GM12878 (cell line): ENCODE data around the gene MAPKBP1. TPM values are rescaled to one million over a fixed set of nuclear protein-coding genes. Genes with fewer than 3 reads are reported as not detected.

Source experiments
- ATAC-seq: fragments of 200-7000 bp; cut with Tn5 transposase; 3 replicates; pipeline ENCODE4 v1.9.1; 2020; ENCODE audit warnings: mild to moderate bottlenecking, moderate library complexity
- BruUV-seq: library from RNA; stranded (reverse); fragments of 400-500 nt; replicated peaks from 2 replicates; lab custom pipeline; 2021; lab: Mats Ljungman, UMichigan
- CTCF ChIA-PET: fragments of 300-600 bp; sonication (Branson Sonifier 250); formaldehyde crosslinking; extraction: SDS; loops from one replicate; lab custom pipeline; 2021; ENCODE audit warnings: inconsistent platforms; lab: Yijun Ruan, JAX
- POLR2A ChIA-PET: fragments of 350-600 bp; formaldehyde crosslinking; extraction: SDS; loops from one replicate; lab custom pipeline; 2021; ENCODE audit warnings: inconsistent platforms; lab: Charles Lee
- RAD21 ChIA-PET: fragments of 300-600 bp; sonication (Branson Sonifier 250); formaldehyde crosslinking; loops from one replicate; lab custom pipeline; 2023; ENCODE audit warnings: antibody characterized with exemption; ENCODE audit not compliant: unreplicated experiment; lab: Charles Lee
- SMC1A ChIA-PET: fragments of 300-600 bp; sonication (Branson Sonifier 250); formaldehyde crosslinking; loops from one replicate; lab custom pipeline; 2023; ENCODE audit not compliant: unreplicated experiment, uncharacterized antibody; lab: Charles Lee
- DNase-seq: peaks from one replicate; pipeline ENCODE4 v3.0.0-alpha.2; 2011; ENCODE audit warnings: low read depth, low spot score
- FAIRE-seq: peaks from 3 replicates; lab custom pipeline; 2011; peaks lifted over from hg19 to GRCh38; lab: Jason Lieb, UNC
- H2AFZ ChIP-seq: 2 replicates; pipeline ENCODE4 v1.6.0; 2011; ENCODE audit warnings: low read depth, low read length, control low read depth; ENCODE audit not compliant: control insufficient read depth
- H3K27ac ChIP-seq: 2 replicates; pipeline ENCODE4 v1.5.1; 2011; ENCODE audit warnings: control low read depth; ENCODE audit not compliant: control insufficient read depth, insufficient read depth
- H3K27me3 ChIP-seq, 2 experiments: replicated peaks in 1 of 2; 2 replicates each; pipeline versions ENCODE4 v1.6.0 to v1.6.1; 2011; ENCODE audit warnings: low read length in 1 of 2; ENCODE audit not compliant: control insufficient read depth in 2 of 2, insufficient read depth in 2 of 2
- H3K36me3 ChIP-seq, 2 experiments: 2 replicates each; pipeline ENCODE4 v1.5.1; 2011; ENCODE audit warnings: low read length in 1 of 2; ENCODE audit not compliant: control insufficient read depth in 2 of 2, insufficient read depth in 2 of 2
- H3K4me1 ChIP-seq: 2 replicates; pipeline ENCODE4 v1.6.1; 2011; ENCODE audit warnings: mild to moderate bottlenecking, low read length, moderate library complexity, mixed read lengths; ENCODE audit not compliant: control insufficient read depth, insufficient read depth
- H3K4me2 ChIP-seq: 2 replicates; pipeline ENCODE4 v1.6.0; 2011; ENCODE audit warnings: control low read depth; ENCODE audit not compliant: control insufficient read depth, insufficient read depth
- H3K4me3 ChIP-seq: fragments of 200-600 bp; sonication (generic); 2 replicates; pipeline ENCODE4 v1.5.1; 2016
- H3K79me2 ChIP-seq: 2 replicates; pipeline ENCODE4 v1.6.0; 2011; ENCODE audit warnings: low read length; ENCODE audit not compliant: control insufficient read depth, insufficient read depth
- H3K9ac ChIP-seq: 2 replicates; pipeline ENCODE4 v1.8.0; 2011; ENCODE audit warnings: low read length, control low read depth, mixed read lengths; ENCODE audit not compliant: control insufficient read depth, insufficient read depth
- H3K9me3 ChIP-seq: replicated peaks from 3 replicates; pipeline ENCODE4 v1.5.1; 2011; ENCODE audit warnings: mild to moderate bottlenecking, low read length; ENCODE audit not compliant: control insufficient read depth, insufficient read depth
- H4K20me1 ChIP-seq: 2 replicates; pipeline ENCODE4 v1.6.0; 2011; ENCODE audit not compliant: control insufficient read depth, insufficient read depth
- BCLAF1 ChIP-seq: fragments of 450-650 bp; IDR thresholded peaks from 2 replicates; pipeline ENCODE4 v1.6.1; 2017; ENCODE audit warnings: antibody characterized with exemption, mild to moderate bottlenecking, moderate library complexity
- BRCA1 ChIP-seq: IDR thresholded peaks from 2 replicates; pipeline ENCODE4 v1.6.1; 2011; ENCODE audit warnings: low read depth, low read length, improper control_type of control experiment
- JUND ChIP-seq: IDR thresholded peaks from 2 replicates; pipeline ENCODE4 v1.6.1; 2012; ENCODE audit warnings: low read depth, mild to moderate bottlenecking, low read length, improper control_type of control experiment, moderate library complexity
- MTA2 ChIP-seq: fragments of 450-650 bp; IDR thresholded peaks from 2 replicates; pipeline ENCODE4 v1.6.1; 2016; ENCODE audit warnings: low read depth, mild to moderate bottlenecking, moderate library complexity
- MYB ChIP-seq: fragments of 150-350 bp; IDR thresholded peaks from 2 replicates; pipeline ENCODE4 v1.6.1; 2014; ENCODE audit warnings: mild to moderate bottlenecking, low read depth, low read length, borderline replicate concordance
- NR2F1 ChIP-seq: fragments of 450-650 bp; conservative IDR thresholded peaks from 2 replicates; pipeline ENCODE4 v1.6.1; 2017; ENCODE audit warnings: mild to moderate bottlenecking
- POLR2AphosphoS2 ChIP-seq: IDR thresholded peaks from 2 replicates; pipeline ENCODE4 v1.6.1; 2011; ENCODE audit warnings: low read depth, mild to moderate bottlenecking, low read length, improper control_type of control experiment, moderate library complexity
- RB1 ChIP-seq: fragments of 450-650 bp; formaldehyde crosslinking; IDR thresholded peaks from 2 replicates; pipeline ENCODE4 v1.6.1; 2017; ENCODE audit warnings: mild to moderate bottlenecking, borderline replicate concordance
- RBBP5 ChIP-seq: fragments of 200-600 bp; sonication (generic); conservative IDR thresholded peaks from 2 replicates; pipeline ENCODE4 v1.6.1; 2016
- RELB ChIP-seq: fragments of 450-650 bp; IDR thresholded peaks from 2 replicates; pipeline ENCODE4 v1.6.1; 2017; ENCODE audit warnings: low read depth, mild to moderate bottlenecking, moderate library complexity
- SP1 ChIP-seq: IDR thresholded peaks from one replicate; pipeline ENCODE4 v1.6.1; 2011; ENCODE audit warnings: low read depth, low read length
- TCF7 ChIP-seq: IDR thresholded peaks from 2 replicates; pipeline ENCODE4 v1.6.1; 2014; ENCODE audit warnings: antibody characterized with exemption, borderline replicate concordance
- USF1 ChIP-seq: IDR thresholded peaks from 2 replicates; pipeline ENCODE4 v1.6.1; 2011; ENCODE audit warnings: borderline replicate concordance, low read depth, mild to moderate bottlenecking, moderate library complexity, mixed read lengths, low read length; ENCODE audit not compliant: insufficient read depth; ENCODE audit errors: extremely low read length
- ZSCAN29 ChIP-seq: fragments of 450-650 bp; IDR thresholded peaks from 2 replicates; pipeline ENCODE4 v1.6.1; 2017; ENCODE audit warnings: mild to moderate bottlenecking, moderate library complexity
- WGBS: methylation state at CpG from one replicate; pipeline ENCODE4 v1.1.6; 2016; ENCODE audit warnings: low lambda C conversion rate; ENCODE audit not compliant: insufficient replicate concordance, insufficient coverage; ENCODE audit errors: missing lambda C conversion rate; 5-methylcytosine and 5-hydroxymethylcytosine counted together
- in situ Hi-C: fragments of 300-500 bp; cut with MboI; formaldehyde crosslinking; loops from 9 replicates; pipeline ENCODE4 v1.14.3; 2018; ENCODE audit warnings: mixed read lengths
- intact Hi-C: fragments of 100-400 bp; cut with micrococcal nuclease; formaldehyde crosslinking; loops from one replicate; pipeline ENCODE4 v1.14.2; 2022; ENCODE audit not compliant: unreplicated experiment
- polyA plus RNA-seq, 11 experiments: library from polyadenylated mRNA; depleted of rRNA in 4 of 11; unstranded in 6 of 11; stranded (reverse) in 5 of 11; fragments of >200 nt; fragmentation: Nextera tagmentation in 4 of 11; fragmentation: Illumina TruSeq in 1 of 11; extraction: Ambion mirVana in 4 of 11; extraction: Trizol in 1 of 11; gene quantifications; 1 replicate in 1 of 11; 2 replicates in 10 of 11; pipeline versions ENCODE4 v1.2.1 to v1.2.3, GENCODE V29; 2011 to 2016; ENCODE audit warnings: inconsistent platforms in 2 of 11, missing spikeins in 2 of 11, low read depth in 1 of 11
- total RNA-seq, 4 experiments: library from RNA; depleted of rRNA in 3 of 4; stranded (reverse); fragments of >200 nt in 3 of 4; fragmentation: Illumina TruSeq in 1 of 4; extraction: Trizol in 1 of 4; gene quantifications; 2 replicates each; pipeline versions ENCODE4 v1.2.1 to v1.2.3, GENCODE V29; 2013 to 2021

MAPKBP1 gene
- total and polyA plus RNA-seq, 10 of the 15 experiments (the other 5 are each of a cell fraction or from before 2014, with no cell fraction given) = 0.44 to 19.0 (median 7.3) TPM

- TF ChIP-seq USF1 (no peak), NR2F1 (0 out of 2 replicates have a peak, but pooled peaks have one; percentile 11)
Observed at GRCh38 chr15:41799488-41799805, 25.2 kb downstream of the MAPKBP1 start (continued).

GRCh38 chr15:41801185-41801584 lies 26.9 kb downstream of the MAPKBP1 start:
- Histone ChIP-seq H3K4me3 (no peak overlapping the region), H3K9me3 (no peaks in the 10 kb centered on the region; the same call in 2 of the 3 replicates), H3K36me3 (peaks cover 0 to 4% of the 10 kb centered on the region in 2 experiments; a peak in 2 of 4 replicates), H2AFZ (no peak overlapping the region), H4K20me1 (no peaks in the 10 kb centered on the region), H3K79me2 (no peaks in the 10 kb centered on the region; the same call in 1 of the 2 replicates), H3K9ac (no peak overlapping the region), H3K4me2 (no peak overlapping the region), H3K27ac (no peak overlapping the region), H3K27me3 (no peaks in the 10 kb centered on the region), H3K4me1 (peaks cover 20% of the 10 kb centered on the region)
- no TSS peak for BruUV-seq
- FAIRE-seq (no peak), DNase-seq (no peak), ATAC-seq (no peak)
- ChIA-PET RAD21 (interaction anchor here (1.1 to 2.7 kb wide), 3 partner anchors 10 to 28 kb away, joined by 3 to 41 read pairs (median 7); partner anchors contain the start of gene MAPKBP1), CTCF (interaction anchor here (0.7 to 5.7 kb wide), 5 partner anchors 9 to 244 kb away, joined by 3 to 66 read pairs (median 5); partner anchors contain the start of gene MAPKBP1), SMC1A (interaction anchor here (0.6 to 5.9 kb wide), 3 partner anchors 11 to 252 kb away, joined by 3 to 72 read pairs (median 7); partner anchors contain the start of gene MAPKBP1), POLR2A (interaction anchor here (0.9 to 7.0 kb wide), 2 partner anchors 24 to 27 kb away, joined by 3 to 32 read pairs; partner anchors contain the start of gene MAPKBP1)
- no peak for TF ChIP-seq JUND
- TF ChIP-seq POLR2AphosphoS2 = no peak
- TF ChIP-seq MTA2 = no peak
- no peak for TF ChIP-seq ZSCAN29
- TF ChIP-seq USF1 = no peak
- no peak for TF ChIP-seq BRCA1
- no peak for TF ChIP-seq RB1
- no peak for TF ChIP-seq RELB
- TF ChIP-seq RBBP5 = no peak
- TF ChIP-seq SP1 = no peak
- TF ChIP-seq TCF7 = no peak
- no peak for TF ChIP-seq MYB
- no peak for TF ChIP-seq BCLAF1
- intact Hi-C loops = no loop called here
- 97% methylated on average over 3 of the region's 3 CpGs for WGBS
- in situ Hi-C loops = no loop called here
